BE2C (cell line): Measurements from ENCODE around the gene NUAK2.

Experiments used
- DNase-seq: peaks from one replicate; pipeline ENCODE4 v3.0.0-alpha.2; 2020
- H3K27me3 ChIP-seq: fragments of 250-450 bp; sonication (Bioruptor Pico); 2 replicates; pipeline ENCODE4 v1.5.1; 2020; ENCODE audit warnings: mild to moderate bottlenecking
- H3K36me3 ChIP-seq: fragments of 250-450 bp; sonication (Bioruptor Pico); 2 replicates; pipeline ENCODE4 v1.5.1; 2020; ENCODE audit warnings: mild to moderate bottlenecking
- H3K4me1 ChIP-seq: fragments of 250-450 bp; sonication (Bioruptor Pico); 2 replicates; pipeline ENCODE4 v1.5.1; 2020
- H3K4me3 ChIP-seq: 2 replicates; pipeline ENCODE4 v1.5.1; 2011; ENCODE audit warnings: low read depth, low read length
- H3K9me3 ChIP-seq: fragments of 250-450 bp; sonication (Bioruptor Pico); 2 replicates; pipeline ENCODE4 v1.5.1; 2020
- CTCF ChIP-seq: IDR thresholded peaks from 2 replicates; pipeline ENCODE4 v1.5.1; 2012; ENCODE audit warnings: mild to moderate bottlenecking, low read depth, low read length

The NUAK2 gene

GRCh38 chr1:205312866-205313562, 8.5 kb downstream of the NUAK2 start:
- peaks cover 26% of the 10 kb centered on the region for H3K4me1 ChIP-seq
- H3K9me3 ChIP-seq = no peaks in the 10 kb centered on the region
- no peak overlapping the region for H3K4me3 ChIP-seq
- no peaks in the 10 kb centered on the region for H3K36me3 ChIP-seq
- DNase-seq = no peak
- no peak for TF ChIP-seq CTCF
- no peaks in the 10 kb centered on the region for H3K27me3 ChIP-seq

- TF ChIP-seq CTCF = no peak
- no peak for DNase-seq
- H3K36me3 ChIP-seq = no peaks in the 10 kb centered on the region
- no peaks in the 10 kb centered on the region for H3K9me3 ChIP-seq
- no peak overlapping the region for H3K4me3 ChIP-seq
- no peaks in the 10 kb centered on the region for H3K27me3 ChIP-seq
- peaks cover 7% of the 10 kb centered on the region for H3K4me1 ChIP-seq
These were observed 10.4 kb downstream of the NUAK2 start for GRCh38 chr1:205310976-205311704.

GRCh38 chr1:205309741-205310140, 11.8 kb downstream of the NUAK2 start:
- Histone ChIP-seq H3K27me3 (no peaks in the 10 kb centered on the region), H3K4me1 (peaks cover 4% of the 10 kb centered on the region; the same call in 1 of the 2 replicates), H3K36me3 (no peaks in the 10 kb centered on the region), H3K4me3 (no peak overlapping the region), H3K9me3 (no peaks in the 10 kb centered on the region)
- no peak for TF ChIP-seq CTCF
- no peak for DNase-seq

GRCh38 chr1:205306929-205307566, 14.5 kb downstream of the NUAK2 start:
- no peaks in the 10 kb centered on the region for H3K9me3 ChIP-seq
- no peak for DNase-seq
- TF ChIP-seq CTCF = no peak
- H3K27me3 ChIP-seq = no peaks in the 10 kb centered on the region
- H3K36me3 ChIP-seq = no peaks in the 10 kb centered on the region
- H3K4me1 ChIP-seq = no peaks in the 10 kb centered on the region
- H3K4me3 ChIP-seq = no peak overlapping the region

GRCh38 chr1:205304695-205305070, 16.9 kb downstream of the NUAK2 start:
- no peak for DNase-seq
- TF ChIP-seq CTCF = no peak
- Histone ChIP-seq H3K4me3 (no peak overlapping the region), H3K9me3 (no peaks in the 10 kb centered on the region), H3K36me3 (no peaks in the 10 kb centered on the region), H3K27me3 (no peaks in the 10 kb centered on the region), H3K4me1 (no peaks in the 10 kb centered on the region)
